Endothelial cell of umbilical vein (primary cell): ENCODE measurements around the gene SPECC1L. TPM values are rescaled to one million over a fixed set of nuclear protein-coding genes. Genes with fewer than 3 reads are reported as not detected.

Experiments
- BruUV-seq: library from RNA; stranded (reverse); fragments of 400-500 nt; replicated peaks from 2 replicates; lab custom pipeline; 2021; lab: Mats Ljungman, UMichigan
- CTCF ChIA-PET: fragments of 300-600, 350-600 bp; sonication (Branson Sonifier 250); formaldehyde crosslinking; loops from one replicate; lab custom pipeline; 2021; ENCODE audit warnings: antibody characterized with exemption, inconsistent platforms; lab: Charles Lee
- POLR2A ChIA-PET: fragments of 300-600, 350-600 bp; sonication (Branson Sonifier 250); formaldehyde crosslinking; loops from one replicate; lab custom pipeline; 2021; ENCODE audit warnings: antibody characterized with exemption, inconsistent platforms; lab: Charles Lee
- DNase-seq: peaks from one replicate; pipeline ENCODE4 v3.0.0-alpha.2; 2011; ENCODE audit warnings: low read depth, low spot score
- FAIRE-seq: peaks from 2 replicates; lab custom pipeline; 2011; peaks lifted over from hg19 to GRCh38; lab: Jason Lieb, UNC
- H2AFZ ChIP-seq: 2 replicates; pipeline ENCODE4 v1.6.0; 2012; ENCODE audit warnings: low read depth, low read length, control low read depth, inconsistent platforms
- H3K27ac ChIP-seq: 2 replicates; pipeline ENCODE4 v1.5.1; 2011; ENCODE audit warnings: low read depth, mild to moderate bottlenecking, control low read depth, low read length, moderate library complexity; ENCODE audit not compliant: insufficient read depth
- H3K27me3 ChIP-seq, 2 experiments: 2 replicates each; pipeline versions ENCODE4 v1.6.0 to v1.6.1; 2011; ENCODE audit warnings: low read length in 2 of 2, mixed read lengths in 1 of 2; ENCODE audit not compliant: control insufficient read depth in 2 of 2, insufficient read depth in 2 of 2
- H3K36me3 ChIP-seq, 2 experiments: 2 replicates in 1 of 2; 3 replicates in 1 of 2; pipeline ENCODE4 v1.5.1; 2011; ENCODE audit warnings: low read length in 2 of 2, mild to moderate bottlenecking in 1 of 2, moderate library complexity in 1 of 2; ENCODE audit not compliant: control insufficient read depth in 2 of 2, insufficient read depth in 2 of 2; ENCODE audit errors: extremely low read depth in 1 of 2
- H3K4me1 ChIP-seq: 3 replicates; pipeline ENCODE4 v1.5.1; 2011; ENCODE audit warnings: mild to moderate bottlenecking, low read length; ENCODE audit not compliant: control insufficient read depth, insufficient read depth; ENCODE audit errors: extremely low read depth
- H3K4me2 ChIP-seq: 2 replicates; pipeline ENCODE4 v1.6.1; 2011; ENCODE audit warnings: low read length, control low read depth, mixed read lengths; ENCODE audit not compliant: insufficient read depth
- H3K4me3 ChIP-seq, 3 experiments: fragments of 200-600 bp in 1 of 3; sonication (generic), shearing (Covaris generic) in 1 of 3; replicated peaks in 1 of 3; 2 replicates each; pipeline ENCODE4 v1.5.1; 2011 to 2016; ENCODE audit warnings: control low read depth in 3 of 3, low read length in 3 of 3, mild to moderate bottlenecking in 2 of 3, inconsistent platforms in 1 of 3, low read depth in 1 of 3, moderate library complexity in 1 of 3; ENCODE audit not compliant: insufficient read depth in 1 of 3
- H3K79me2 ChIP-seq: 2 replicates; pipeline ENCODE4 v1.6.0; 2012; ENCODE audit warnings: low read length, inconsistent platforms; ENCODE audit not compliant: control insufficient read depth, insufficient read depth
- H3K9ac ChIP-seq: replicated peaks from 2 replicates; pipeline ENCODE3; 2011; ENCODE audit warnings: low read length, control low read depth; ENCODE audit not compliant: insufficient read depth; ENCODE audit errors: extremely low read depth
- H3K9me1 ChIP-seq: replicated peaks from 3 replicates; pipeline ENCODE4 v1.6.0; 2011; ENCODE audit warnings: mild to moderate bottlenecking, low read length; ENCODE audit not compliant: control insufficient read depth, insufficient read depth; ENCODE audit errors: extremely low read depth
- H3K9me3 ChIP-seq: replicated peaks from 2 replicates; pipeline ENCODE4 v1.5.1; 2012; ENCODE audit warnings: low read length, inconsistent platforms; ENCODE audit not compliant: control insufficient read depth, insufficient read depth
- H4K20me1 ChIP-seq: replicated peaks from 2 replicates; pipeline ENCODE3; 2011; ENCODE audit warnings: mild to moderate bottlenecking, low read length; ENCODE audit not compliant: control insufficient read depth, insufficient read depth; ENCODE audit errors: extremely low read depth
- FOS ChIP-seq: IDR thresholded peaks from 2 replicates; pipeline ENCODE4 v1.6.1; 2011; ENCODE audit warnings: mild to moderate bottlenecking, low read length, moderate library complexity, borderline replicate concordance; ENCODE audit not compliant: insufficient read depth
- GATA2 ChIP-seq: IDR thresholded peaks from 2 replicates; pipeline ENCODE4 v1.7.0; 2011; ENCODE audit warnings: low read depth, mild to moderate bottlenecking, moderate library complexity, mixed read lengths, low read length; ENCODE audit not compliant: insufficient read length, insufficient read depth
- JUN ChIP-seq: IDR thresholded peaks from 2 replicates; pipeline ENCODE4 v1.6.1; 2011; ENCODE audit warnings: borderline replicate concordance, low read depth; ENCODE audit not compliant: insufficient read length, insufficient read depth
- POLR2A ChIP-seq: IDR thresholded peaks from 2 replicates; pipeline ENCODE4 v1.6.1; 2012; ENCODE audit warnings: low read depth, mild to moderate bottlenecking, control low read depth, low read length
- dilution Hi-C: fragments of 300-500 bp; cut with MboI; formaldehyde crosslinking; loops from one replicate; pipeline ENCODE4 v1.15.0; 2019; ENCODE audit warnings: low sequenced_read_pairs; ENCODE audit not compliant: extremely low pct_ligation_motif_present
- intact Hi-C: fragments of 100-400 bp; cut with micrococcal nuclease; formaldehyde crosslinking; loops from one replicate; pipeline ENCODE4 v1.10.0; 2022
- polyA plus RNA-seq, 4 experiments: library from polyadenylated mRNA; depleted of rRNA in 3 of 4; stranded (reverse) in 3 of 4; unstranded in 1 of 4; fragments of >200 nt; gene quantifications; 2 replicates each; pipeline versions ENCODE4 v1.2.1 to v1.2.3, GENCODE V29; 2011 to 2012; ENCODE audit warnings: missing spikeins in 1 of 4
- total RNA-seq: library from RNA; stranded (reverse); gene quantifications from 2 replicates; pipeline ENCODE4 v1.2.3, GENCODE V29; 2021
- TF ChIP-seq, protein P1 (sequence below): IDR thresholded peaks from 2 replicates; pipeline ENCODE4 v1.6.1; 2011; ENCODE audit not compliant: insufficient read depth, insufficient read length

SPECC1L gene
- total and polyA plus RNA-seq, 2 donors (not counting 3 experiments of a cell fraction or from before 2014, with no cell fraction given) = 22.8 to 79.3 TPM

DNA sequence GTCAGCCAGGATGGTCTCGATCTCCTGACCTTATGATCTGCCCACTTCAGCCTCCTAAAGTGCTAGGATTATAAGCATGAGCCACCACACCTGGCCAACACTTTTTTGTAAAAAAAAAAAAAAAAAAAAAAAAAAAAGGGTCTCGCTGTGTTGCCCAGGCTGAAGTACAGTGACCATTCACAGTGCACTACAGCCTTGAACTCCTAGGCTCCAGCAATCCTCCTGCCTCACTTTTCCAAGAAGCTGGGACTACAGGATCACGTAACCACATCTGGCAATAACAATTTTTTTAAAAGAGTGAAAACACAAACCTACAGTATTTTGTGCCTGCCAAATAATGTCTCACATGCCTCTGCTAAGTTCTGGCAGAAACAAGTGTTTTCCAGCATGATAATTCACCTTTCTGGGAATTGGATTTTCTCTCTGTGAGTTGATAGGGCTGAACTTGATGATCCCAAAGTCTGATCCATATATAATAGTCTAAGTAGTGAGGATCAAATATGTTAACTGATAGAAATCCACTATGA is 187.3 kb downstream of the SPECC1L start:
- H3K36me3 ChIP-seq = no peaks in the 10 kb centered on the region
- H3K4me3 ChIP-seq = no peak overlapping the region
- ChIA-PET CTCF (no interaction called here), POLR2A (no interaction called here)
- BruUV-seq = no TSS peak
- FAIRE-seq (no peak), DNase-seq (no peak)
- H3K9me3 ChIP-seq = no peaks in the 10 kb centered on the region
- H3K27ac ChIP-seq = no peak overlapping the region
- H4K20me1 ChIP-seq = no peaks in the 10 kb centered on the region
- no peak overlapping the region for H2AFZ ChIP-seq
- H3K9ac ChIP-seq = no peak overlapping the region
- no peaks in the 10 kb centered on the region for H3K9me1 ChIP-seq
- H3K79me2 ChIP-seq = no peaks in the 10 kb centered on the region
- intact Hi-C loops (no loop called here), dilution Hi-C loops (no loop called here)
- TF ChIP-seq FOS (no peak), POLR2A (no peak), JUN (no peak)
- TF ChIP-seq, protein P1, sequence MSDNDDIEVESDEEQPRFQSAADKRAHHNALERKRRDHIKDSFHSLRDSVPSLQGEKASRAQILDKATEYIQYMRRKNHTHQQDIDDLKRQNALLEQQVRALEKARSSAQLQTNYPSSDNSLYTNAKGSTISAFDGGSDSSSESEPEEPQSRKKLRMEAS = no peak
- H3K4me1 ChIP-seq = peaks cover 35% of the 10 kb centered on the region
- no peaks in the 10 kb centered on the region for H3K27me3 ChIP-seq
- no peak overlapping the region for H3K4me2 ChIP-seq

GRCh38 chr22:24459911-24460310 is 189.3 kb downstream of the SPECC1L start:
- ChIA-PET POLR2A (no interaction called here), CTCF (interaction anchor here (1.3 kb wide), 1 partner anchor 23 kb away, joined by 3 read pairs; no protein-coding TSS in a partner anchor)
- Histone ChIP-seq H3K4me1 (peaks cover 36% of the 10 kb centered on the region), H3K36me3 (no peaks in the 10 kb centered on the region), H3K27ac (peak overlapping the region; percentile 33), H2AFZ (peak overlapping the region; percentile 91), H3K4me2 (peak overlapping the region; percentile 57), H4K20me1 (no peaks in the 10 kb centered on the region), H3K27me3 (no peaks in the 10 kb centered on the region), H3K9ac (no peak overlapping the region), H3K4me3 (no peak overlapping the region), H3K79me2 (no peaks in the 10 kb centered on the region), H3K9me1 (no peaks in the 10 kb centered on the region), H3K9me3 (no peaks in the 10 kb centered on the region)
- BruUV-seq = no TSS peak
- FAIRE-seq (peak; percentile 56), DNase-seq (peak; percentile 87)
- no peak for TF ChIP-seq POLR2A
- TF ChIP-seq GATA2 = peak; percentile 28
- intact Hi-C loops (no loop called here), dilution Hi-C loops (loop anchor here (5.0 kb wide), 1 partner anchor 52 kb away; no protein-coding TSS in a partner anchor)
